PC-9 (cell line): ENCODE data around the gene PLPP1. TPM values are rescaled to one million over a fixed set of nuclear protein-coding genes. Genes with fewer than 3 reads are reported as not detected.

Experiments
- BruUV-seq: library from RNA; stranded (reverse); fragments of 400-500 nt; replicated peaks from 2 replicates; lab custom pipeline; 2021; lab: Mats Ljungman, UMichigan
- CTCF ChIA-PET: fragments of 300-600 bp; sonication (Branson Sonifier 250); formaldehyde crosslinking; loops from one replicate; lab custom pipeline; 2022; ENCODE audit warnings: antibody characterized with exemption; lab: Charles Lee
- POLR2A ChIA-PET: fragments of 300-600 bp; sonication (Branson Sonifier 250); formaldehyde crosslinking; loops from one replicate; lab custom pipeline; 2022; ENCODE audit warnings: antibody characterized with exemption; ENCODE audit not compliant: unreplicated experiment; lab: Charles Lee
- DNase-seq, 2 experiments: peaks; one replicate each; pipeline versions ENCODE4 v3.0.0 to v3.0.0-alpha.2; 2015 to 2022; ENCODE audit warnings: mixed read lengths in 1 of 2
- H2AFZ ChIP-seq: fragments of 200-600 bp; sonication (generic); 2 replicates; pipeline ENCODE4 v1.8.1; 2017; ENCODE audit warnings: antibody characterized with exemption
- H3F3A ChIP-seq: fragments of 200-600 bp; sonication (generic); 2 replicates; pipeline ENCODE4 v1.8.1; 2017; ENCODE audit warnings: antibody characterized with exemption, mild to moderate bottlenecking, low read depth; ENCODE audit not compliant: insufficient read depth
- H3K27ac ChIP-seq: fragments of 200-600 bp; sonication (generic); 2 replicates; pipeline ENCODE4 v1.6.1; 2016; ENCODE audit warnings: mixed run types
- H3K27me3 ChIP-seq: fragments of 200-600 bp; sonication (generic); 2 replicates; pipeline ENCODE4 v1.6.1; 2016; ENCODE audit warnings: low read depth, mixed run types; ENCODE audit not compliant: insufficient read depth
- H3K36me3 ChIP-seq: fragments of 200-600 bp; sonication (generic); 2 replicates; pipeline ENCODE4 v1.6.1; 2016; ENCODE audit warnings: low read depth, mixed run types
- H3K4me1 ChIP-seq: fragments of 200-600 bp; sonication (generic); replicated peaks from 2 replicates; pipeline ENCODE4 v1.6.1; 2016; ENCODE audit warnings: mixed run types; ENCODE audit not compliant: insufficient read depth
- H3K4me2 ChIP-seq: fragments of 200-600 bp; sonication (generic); 2 replicates; pipeline ENCODE4 v1.6.1; 2017; ENCODE audit warnings: mixed run types
- H3K4me3 ChIP-seq: fragments of 200-600 bp; sonication (generic); 2 replicates; pipeline ENCODE4 v1.6.1; 2016; ENCODE audit warnings: mixed run types
- H3K79me2 ChIP-seq: fragments of 200-600 bp; sonication (generic); 2 replicates; pipeline ENCODE4 v1.6.1; 2017; ENCODE audit warnings: low read depth, mixed run types
- H3K9me2 ChIP-seq: fragments of 200-600 bp; sonication (generic); 2 replicates; pipeline ENCODE4 v1.8.1; 2017; ENCODE audit warnings: mild to moderate bottlenecking; ENCODE audit not compliant: insufficient read depth
- H3K9me3 ChIP-seq: fragments of 200-600 bp; sonication (generic); 2 replicates; pipeline ENCODE4 v1.8.1; 2016; ENCODE audit warnings: low read depth; ENCODE audit not compliant: insufficient read depth
- H4K20me1 ChIP-seq: fragments of 200-600 bp; sonication (generic); 2 replicates; pipeline ENCODE4 v1.8.1; 2017; ENCODE audit not compliant: insufficient read depth
- EZH2 ChIP-seq: fragments of 200-600 bp; sonication (generic); IDR thresholded peaks from 2 replicates; pipeline ENCODE4 v1.8.0; 2017; ENCODE audit warnings: antibody characterized with exemption, low read depth
- intact Hi-C: fragments of 100-400 bp; cut with micrococcal nuclease; formaldehyde crosslinking; loops from one replicate; pipeline ENCODE4 v1.10.0; 2022; ENCODE audit not compliant: unreplicated experiment
- total RNA-seq: library from RNA; stranded (reverse); gene quantifications from 2 replicates; pipeline ENCODE4 v1.2.3, GENCODE V29; 2021
- TF ChIP-seq, protein P1 (sequence below): fragments of 200-600 bp; sonication (generic); conservative IDR thresholded peaks from 2 replicates; pipeline ENCODE4 v1.6.1; 2017; ENCODE audit warnings: mixed run types, antibody characterized with exemption, mild to moderate bottlenecking, moderate library complexity

PLPP1 gene
- total RNA-seq, 1 experiment from 2014 or later, result 12.2 TPM

DNA sequence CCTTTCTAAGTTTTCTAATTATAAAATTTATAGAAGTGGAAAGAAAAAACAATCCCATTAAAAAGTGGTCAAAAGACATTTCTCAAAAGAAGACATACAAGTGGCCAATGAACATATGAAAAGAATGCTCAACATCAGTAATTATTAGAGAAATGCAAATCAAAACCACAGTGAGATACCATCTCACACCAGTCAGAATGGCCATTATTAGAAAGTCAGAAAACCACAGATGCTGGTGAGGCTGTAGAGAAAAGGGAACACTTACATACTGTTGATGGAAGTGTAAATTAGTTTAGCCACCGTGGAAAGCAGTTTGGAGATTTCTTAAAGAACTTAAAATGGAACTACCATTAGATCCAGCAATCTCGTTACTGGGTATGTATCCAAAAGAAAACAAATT is 23.7 kb upstream of the PLPP1 start:
- Histone ChIP-seq H3K9me3 (no peaks in the 10 kb centered on the region), H3K79me2 (no peaks in the 10 kb centered on the region), H4K20me1 (no peaks in the 10 kb centered on the region), H3K27me3 (no peaks in the 10 kb centered on the region), H3K4me3 (no peak overlapping the region), H2AFZ (no peak overlapping the region), H3K36me3 (no peaks in the 10 kb centered on the region), H3K4me2 (no peak overlapping the region), H3K4me1 (no peaks in the 10 kb centered on the region), H3K9me2 (no peaks in the 10 kb centered on the region), H3F3A (peaks cover 4% of the 10 kb centered on the region; the same call in 1 of the 2 replicates), H3K27ac (no peak overlapping the region)
- TF ChIP-seq, protein P1, sequence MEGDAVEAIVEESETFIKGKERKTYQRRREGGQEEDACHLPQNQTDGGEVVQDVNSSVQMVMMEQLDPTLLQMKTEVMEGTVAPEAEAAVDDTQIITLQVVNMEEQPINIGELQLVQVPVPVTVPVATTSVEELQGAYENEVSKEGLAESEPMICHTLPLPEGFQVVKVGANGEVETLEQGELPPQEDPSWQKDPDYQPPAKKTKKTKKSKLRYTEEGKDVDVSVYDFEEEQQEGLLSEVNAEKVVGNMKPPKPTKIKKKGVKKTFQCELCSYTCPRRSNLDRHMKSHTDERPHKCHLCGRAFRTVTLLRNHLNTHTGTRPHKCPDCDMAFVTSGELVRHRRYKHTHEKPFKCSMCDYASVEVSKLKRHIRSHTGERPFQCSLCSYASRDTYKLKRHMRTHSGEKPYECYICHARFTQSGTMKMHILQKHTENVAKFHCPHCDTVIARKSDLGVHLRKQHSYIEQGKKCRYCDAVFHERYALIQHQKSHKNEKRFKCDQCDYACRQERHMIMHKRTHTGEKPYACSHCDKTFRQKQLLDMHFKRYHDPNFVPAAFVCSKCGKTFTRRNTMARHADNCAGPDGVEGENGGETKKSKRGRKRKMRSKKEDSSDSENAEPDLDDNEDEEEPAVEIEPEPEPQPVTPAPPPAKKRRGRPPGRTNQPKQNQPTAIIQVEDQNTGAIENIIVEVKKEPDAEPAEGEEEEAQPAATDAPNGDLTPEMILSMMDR, result no peak
- TF ChIP-seq EZH2, result no peak
- POLR2A ChIA-PET, result no interaction called here
- DNase-seq, result no peak
- no TSS peak for BruUV-seq
- intact Hi-C loops, result no loop called here
- CTCF ChIA-PET, result no interaction called here

GRCh38 chr5:55557123-55557522 is 22.4 kb upstream of the PLPP1 start:
- Histone ChIP-seq H3K79me2 (no peaks in the 10 kb centered on the region), H3K27me3 (no peaks in the 10 kb centered on the region), H4K20me1 (no peaks in the 10 kb centered on the region), H3K4me1 (no peaks in the 10 kb centered on the region), H3K9me3 (no peaks in the 10 kb centered on the region), H3K9me2 (no peaks in the 10 kb centered on the region), H3K36me3 (no peaks in the 10 kb centered on the region), H3K4me2 (no peak overlapping the region), H2AFZ (no peak overlapping the region), H3K4me3 (no peak overlapping the region), H3F3A (peaks cover 4% of the 10 kb centered on the region; the same call in 1 of the 2 replicates), H3K27ac (no peak overlapping the region)
- no TSS peak for BruUV-seq
- ChIA-PET CTCF (no interaction called here), POLR2A (no interaction called here)
- no peak for TF ChIP-seq EZH2
- TF ChIP-seq, protein P1, result no peak
- DNase-seq, result no peak
- intact Hi-C loops, result no loop called here

DNA sequence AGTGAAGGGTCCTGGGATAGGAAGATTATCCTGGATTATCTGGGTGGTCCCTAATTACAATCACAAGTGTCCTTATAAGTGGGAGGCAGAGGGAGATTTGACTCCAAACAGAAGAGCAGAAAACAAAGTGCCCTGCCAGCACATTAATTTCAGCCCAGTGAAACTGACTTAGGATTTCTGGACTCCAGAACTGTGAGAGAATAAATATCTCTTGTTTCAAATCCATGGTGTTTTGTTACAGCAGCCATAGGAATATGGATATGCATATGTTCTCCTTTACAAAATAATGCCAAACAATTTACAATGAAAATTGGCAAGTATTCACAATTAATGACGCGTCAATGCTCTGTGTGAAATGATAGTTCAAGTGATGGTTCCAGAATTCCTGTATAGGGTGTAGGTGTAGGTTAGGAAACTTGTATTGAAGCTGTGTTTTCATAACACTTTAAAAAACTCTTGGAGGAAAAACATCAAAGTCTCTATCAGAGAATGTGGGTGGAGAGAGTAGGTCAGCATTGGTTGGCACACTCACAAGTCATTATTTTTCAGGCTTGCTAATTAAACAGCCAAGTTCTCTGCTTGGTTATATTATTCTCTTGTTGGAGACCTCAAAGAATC is 19.9 kb upstream of the PLPP1 start:
- BruUV-seq, result no TSS peak
- CTCF ChIA-PET, result no interaction called here
- Histone ChIP-seq H3K4me1 (no peaks in the 10 kb centered on the region), H2AFZ (no peak overlapping the region), H3F3A (no peaks in the 10 kb centered on the region), H3K27me3 (no peaks in the 10 kb centered on the region), H3K9me3 (no peaks in the 10 kb centered on the region), H3K36me3 (no peaks in the 10 kb centered on the region), H3K79me2 (no peaks in the 10 kb centered on the region), H3K4me2 (no peak overlapping the region), H3K4me3 (no peak overlapping the region), H4K20me1 (no peaks in the 10 kb centered on the region), H3K27ac (no peak overlapping the region), H3K9me2 (no peaks in the 10 kb centered on the region)
- POLR2A ChIA-PET, result no interaction called here
- no peak for DNase-seq
- no peak for TF ChIP-seq EZH2
- TF ChIP-seq, protein P1, result no peak
- intact Hi-C loops, result no loop called here
